ENCODE results near the gene DAZAP1. TPM values are rescaled to one million over a fixed set of nuclear protein-coding genes. Genes with fewer than 3 reads are reported as not detected.

Gene DAZAP1
- total RNA-seq, 1 donor from 2014 or later, result 70.3 TPM

- DNase-seq (ENCODE audit: low read depth in 2 of 2), result peak in 1 of 2 donors; percentile 54
Measured at GRCh38 chr19:1455336-1456120, 48.1 kb downstream of the DAZAP1 start.

- no peak for DNase-seq (ENCODE audit: low read depth in 2 of 2)
Measured at GRCh38 chr19:1456121-1456900, 48.9 kb downstream of the DAZAP1 start.

- DNase-seq (ENCODE audit: low read depth in 2 of 2), result no peak
Measured at GRCh38 chr19:1457031-1457739, 49.8 kb downstream of the DAZAP1 start.

GRCh38 chr19:1457892-1458291, 50.5 kb downstream of the DAZAP1 start:
- no peak for DNase-seq (ENCODE audit: low read depth in 2 of 2)

GRCh38 chr19:1459479-1459878, 52.1 kb downstream of the DAZAP1 start:
- no peak for DNase-seq (ENCODE audit: low read depth in 2 of 2)

GRCh38 chr19:1460033-1460995, 52.9 kb downstream of the DAZAP1 start:
- DNase-seq (ENCODE audit: low read depth in 2 of 2), result no peak

GRCh38 chr19:1461862-1462261, 54.5 kb downstream of the DAZAP1 start:
- no peak for DNase-seq (ENCODE audit: low read depth in 2 of 2)

GRCh38 chr19:1465191-1466016, 58.0 kb downstream of the DAZAP1 start:
- peak in 1 of 2 donors; percentile 63 for DNase-seq (ENCODE audit: low read depth in 2 of 2)

GRCh38 chr19:1466018-1466460, 58.7 kb downstream of the DAZAP1 start:
- no peak for DNase-seq (ENCODE audit: low read depth in 2 of 2)

GRCh38 chr19:1466461-1467214, 59.3 kb downstream of the DAZAP1 start:
- no peak for DNase-seq (ENCODE audit: low read depth in 2 of 2)

GRCh38 chr19:1467215-1467489, 59.8 kb downstream of the DAZAP1 start:
- no peak for DNase-seq (ENCODE audit: low read depth in 2 of 2)

- no peak for DNase-seq (ENCODE audit: low read depth in 2 of 2)
Measured at GRCh38 chr19:1467490-1468273, 60.3 kb downstream of the DAZAP1 start.

GRCh38 chr19:1468274-1468820, 61.0 kb downstream of the DAZAP1 start:
- no peak for DNase-seq (ENCODE audit: low read depth in 2 of 2)

- no peak for DNase-seq (ENCODE audit: low read depth in 2 of 2)
Measured at GRCh38 chr19:1468821-1469254, 61.5 kb downstream of the DAZAP1 start.

GRCh38 chr19:1469255-1470054, 62.1 kb downstream of the DAZAP1 start:
- no peak for DNase-seq (ENCODE audit: low read depth in 2 of 2)

GRCh38 chr19:1470055-1470304, 62.6 kb downstream of the DAZAP1 start:
- DNase-seq (ENCODE audit: low read depth in 2 of 2), result no peak

- no peak for DNase-seq (ENCODE audit: low read depth in 2 of 2)
Measured at GRCh38 chr19:1470305-1471009, 63.1 kb downstream of the DAZAP1 start.

All from dermis microvascular lymphatic vessel endothelial cell (primary cell).